Astrocyte of the cerebellum (primary cell): Measurements from ENCODE around the gene FOXA3.
A peak's percentile ranks its signal among the peaks of the same experiment; 100 is the strongest.

Experiments
- DNase-seq: peaks from one replicate; pipeline ENCODE4 v3.0.0-alpha.2; 2011; ENCODE audit warnings: low read depth
- H3K4me3 ChIP-seq: 2 replicates; pipeline ENCODE4 v1.5.1; 2011; ENCODE audit warnings: mild to moderate bottlenecking, low read depth, low read length, moderate library complexity
- in situ Hi-C: cut with HindIII; loops from 2 replicates; pipeline ENCODE4 v1.10.0; 2017; ENCODE audit warnings: low sequenced_read_pairs
- TF ChIP-seq, protein P1 (sequence below): IDR thresholded peaks from 2 replicates; pipeline ENCODE4 v1.5.1; 2012; ENCODE audit warnings: low read length, low read depth, moderate library complexity, mild to moderate bottlenecking; ENCODE audit errors: missing control alignments

The FOXA3 gene

GRCh38 chr19:45897261-45897812, 33.2 kb downstream of the FOXA3 start:
- DNase-seq, result no peak
- TF ChIP-seq, protein P1, sequence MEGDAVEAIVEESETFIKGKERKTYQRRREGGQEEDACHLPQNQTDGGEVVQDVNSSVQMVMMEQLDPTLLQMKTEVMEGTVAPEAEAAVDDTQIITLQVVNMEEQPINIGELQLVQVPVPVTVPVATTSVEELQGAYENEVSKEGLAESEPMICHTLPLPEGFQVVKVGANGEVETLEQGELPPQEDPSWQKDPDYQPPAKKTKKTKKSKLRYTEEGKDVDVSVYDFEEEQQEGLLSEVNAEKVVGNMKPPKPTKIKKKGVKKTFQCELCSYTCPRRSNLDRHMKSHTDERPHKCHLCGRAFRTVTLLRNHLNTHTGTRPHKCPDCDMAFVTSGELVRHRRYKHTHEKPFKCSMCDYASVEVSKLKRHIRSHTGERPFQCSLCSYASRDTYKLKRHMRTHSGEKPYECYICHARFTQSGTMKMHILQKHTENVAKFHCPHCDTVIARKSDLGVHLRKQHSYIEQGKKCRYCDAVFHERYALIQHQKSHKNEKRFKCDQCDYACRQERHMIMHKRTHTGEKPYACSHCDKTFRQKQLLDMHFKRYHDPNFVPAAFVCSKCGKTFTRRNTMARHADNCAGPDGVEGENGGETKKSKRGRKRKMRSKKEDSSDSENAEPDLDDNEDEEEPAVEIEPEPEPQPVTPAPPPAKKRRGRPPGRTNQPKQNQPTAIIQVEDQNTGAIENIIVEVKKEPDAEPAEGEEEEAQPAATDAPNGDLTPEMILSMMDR, result no peak
- in situ Hi-C loops, result no loop called here
- H3K4me3 ChIP-seq, result no peak overlapping the region

- DNase-seq, result no peak
- H3K4me3 ChIP-seq, result no peak overlapping the region
- in situ Hi-C loops, result no loop called here
- TF ChIP-seq, protein P1, result no peak
Observed at GRCh38 chr19:45899253-45899652, 35.1 kb downstream of the FOXA3 start.

DNA sequence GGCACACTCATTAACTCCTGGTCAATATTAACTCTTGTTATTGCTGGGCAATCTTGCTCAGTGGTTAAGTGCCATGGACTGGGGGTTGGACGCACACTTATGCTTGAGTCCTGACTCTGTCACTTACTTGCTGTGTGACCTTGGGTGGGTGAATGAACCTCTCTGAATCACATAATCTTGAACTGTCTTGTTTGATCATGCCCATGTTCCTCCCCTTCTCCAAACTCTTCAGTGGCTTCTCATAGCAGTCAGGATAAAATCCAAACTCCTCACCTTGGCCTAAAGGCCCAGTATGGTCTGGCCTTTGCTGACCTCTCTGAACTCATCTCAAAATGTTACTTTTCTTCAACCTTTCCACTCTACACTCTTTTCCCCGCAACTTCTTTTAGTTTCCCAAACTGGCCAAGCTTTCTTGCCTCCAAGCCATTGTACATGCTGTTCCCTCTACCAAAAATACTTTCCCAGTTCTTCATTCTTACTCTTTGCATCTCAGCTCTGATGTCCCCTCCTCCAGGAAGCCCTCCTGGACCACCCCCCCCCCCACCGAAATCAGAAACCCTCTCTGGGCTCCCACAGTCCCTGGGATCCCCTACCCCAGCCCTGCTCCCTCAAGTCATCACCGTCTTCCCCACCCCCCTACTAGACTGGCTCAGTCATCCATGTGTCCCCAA, 35.9 kb downstream of the FOXA3 start:
- in situ Hi-C loops, result no loop called here
- H3K4me3 ChIP-seq, result no peak overlapping the region
- DNase-seq, result no peak
- TF ChIP-seq, protein P1, result no peak

DNA sequence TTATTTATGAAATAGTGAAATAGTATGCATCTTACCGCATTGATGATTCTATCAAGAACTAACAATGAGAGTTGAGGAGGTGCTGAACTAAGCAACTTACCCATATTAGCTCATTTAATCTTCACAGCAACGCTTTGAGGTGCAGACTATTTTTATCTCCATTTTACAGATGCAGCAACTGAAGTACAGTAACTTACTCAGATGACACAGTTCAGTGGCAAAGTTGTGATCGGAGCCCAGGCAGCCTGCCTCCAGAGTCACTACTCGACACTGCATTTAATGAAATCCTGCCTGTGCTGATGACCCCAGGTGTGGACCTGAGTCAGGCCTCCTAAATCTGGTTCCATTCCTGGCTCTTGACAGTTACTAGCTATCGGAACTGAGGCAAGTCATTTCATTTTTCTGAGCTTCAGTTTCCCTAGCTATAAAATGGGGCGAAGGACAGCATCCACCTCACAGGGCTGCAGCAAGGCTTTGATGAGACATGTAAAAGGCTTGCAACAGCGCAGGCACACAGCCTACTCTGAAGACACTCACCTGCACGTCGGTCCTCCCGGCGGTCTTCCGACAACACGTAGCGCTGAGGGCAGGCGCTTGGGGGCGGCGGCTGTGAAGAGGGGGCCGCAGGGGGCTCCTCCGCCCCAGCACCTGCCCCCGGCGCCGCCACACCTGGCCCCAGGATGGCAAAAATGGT, 36.8 kb downstream of the FOXA3 start:
- TF ChIP-seq, protein P1, result no peak
- peak overlapping the region; percentile 78 for H3K4me3 ChIP-seq
- in situ Hi-C loops, result no loop called here
- DNase-seq, result no peak

DNA sequence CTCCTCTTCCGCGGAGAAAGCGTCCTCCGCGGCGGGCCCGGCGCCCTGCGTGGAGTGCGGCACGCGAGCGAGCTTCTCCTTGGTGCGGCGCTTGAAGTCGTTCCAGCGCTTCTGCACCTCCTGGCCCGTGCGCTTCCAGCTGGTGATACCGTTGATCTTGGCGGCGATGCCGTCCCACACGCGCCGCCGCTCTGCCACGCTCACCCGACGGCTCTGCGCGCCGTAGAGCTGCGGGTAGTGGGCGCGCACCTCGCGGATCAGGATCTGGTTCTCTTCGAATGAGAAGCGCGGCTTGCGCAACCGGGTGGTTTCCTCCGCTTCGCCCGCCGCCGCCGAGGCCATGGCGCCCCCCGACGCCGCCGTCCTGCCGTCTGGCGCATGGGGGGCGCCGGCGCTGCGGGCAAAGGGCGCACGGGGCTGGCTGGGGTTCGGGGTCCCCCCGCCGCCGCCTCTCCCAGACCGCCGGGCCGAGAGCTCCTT, 37.3 kb downstream of the FOXA3 start:
- in situ Hi-C loops, result no loop called here

More for the DNA sequence above, 37.3 kb downstream of the FOXA3 start:
- TF ChIP-seq, protein P1, result no peak
- peak overlapping the region; percentile 78 for H3K4me3 ChIP-seq
- no peak for DNase-seq
